Measurements from ENCODE around the gene SHOX. TPM values are rescaled to one million over a fixed set of nuclear protein-coding genes. Genes with fewer than 3 reads are reported as not detected.
"Not testable (repeated sequence)": the region's sequence is repeated elsewhere in the genome, so short reads cannot be mapped to it uniquely, and the experiment has no call there.

SHOX gene
- total RNA-seq, 1 experiment from 2014 or later, result not detected

DNA sequence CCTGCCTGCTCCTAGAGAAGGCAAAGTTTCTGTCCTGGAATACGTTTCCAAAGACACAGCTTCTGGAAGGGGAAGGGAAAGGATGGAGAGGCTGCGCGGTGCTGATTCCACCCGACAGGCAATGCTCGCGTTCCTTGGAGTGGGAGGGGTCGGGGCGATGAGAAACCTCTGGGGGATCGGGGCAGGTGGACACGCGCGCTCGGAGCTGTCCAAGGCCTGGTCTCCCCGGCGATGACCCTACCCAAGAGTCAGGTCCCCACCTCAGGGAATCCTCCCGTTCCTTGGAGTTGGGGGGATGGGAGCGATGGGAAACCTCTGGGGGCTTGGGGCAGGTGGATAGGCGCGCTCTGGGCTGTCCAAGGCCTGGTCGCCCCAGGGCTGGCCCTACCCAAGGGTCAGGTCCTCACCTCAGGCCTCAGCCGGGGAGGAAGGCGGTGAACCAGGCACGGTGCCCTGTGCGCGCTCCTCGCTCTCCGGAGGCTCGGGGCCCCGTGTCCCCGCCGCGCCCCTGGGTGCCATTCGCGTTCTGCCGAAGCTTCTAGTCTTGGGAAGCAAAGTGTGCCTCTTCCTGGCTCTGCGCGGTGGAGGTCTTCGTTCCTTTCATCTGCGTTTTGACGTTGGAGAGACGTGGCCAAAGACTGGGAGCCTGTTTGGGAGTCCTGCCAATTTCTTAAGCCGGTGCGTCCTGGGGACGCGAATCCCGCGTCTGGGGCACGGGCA, 10.6 kb upstream of the SHOX start:
- no peak overlapping the region for H3K27ac Mint-ChIP-seq (ENCODE audit: unreplicated experiment)
- DNase-seq, result no peak
- intact Hi-C loops (cut with micrococcal nuclease; ENCODE audit: unreplicated experiment), result no loop called here
- H3K4me1 Mint-ChIP-seq (ENCODE audit: low read depth, unreplicated experiment), result no peaks in the 10 kb centered on the region
- peaks cover 23% of the 10 kb centered on the region for H3K9me3 Mint-ChIP-seq (ENCODE audit: low read depth, unreplicated experiment)
- CTCF ChIA-PET, result no interaction called here
- H3K4me3 Mint-ChIP-seq (ENCODE audit: low read depth, unreplicated experiment), result no peak overlapping the region
- BruUV-seq (replicated peaks), result no TSS peak
- TF ChIP-seq, protein P1, sequence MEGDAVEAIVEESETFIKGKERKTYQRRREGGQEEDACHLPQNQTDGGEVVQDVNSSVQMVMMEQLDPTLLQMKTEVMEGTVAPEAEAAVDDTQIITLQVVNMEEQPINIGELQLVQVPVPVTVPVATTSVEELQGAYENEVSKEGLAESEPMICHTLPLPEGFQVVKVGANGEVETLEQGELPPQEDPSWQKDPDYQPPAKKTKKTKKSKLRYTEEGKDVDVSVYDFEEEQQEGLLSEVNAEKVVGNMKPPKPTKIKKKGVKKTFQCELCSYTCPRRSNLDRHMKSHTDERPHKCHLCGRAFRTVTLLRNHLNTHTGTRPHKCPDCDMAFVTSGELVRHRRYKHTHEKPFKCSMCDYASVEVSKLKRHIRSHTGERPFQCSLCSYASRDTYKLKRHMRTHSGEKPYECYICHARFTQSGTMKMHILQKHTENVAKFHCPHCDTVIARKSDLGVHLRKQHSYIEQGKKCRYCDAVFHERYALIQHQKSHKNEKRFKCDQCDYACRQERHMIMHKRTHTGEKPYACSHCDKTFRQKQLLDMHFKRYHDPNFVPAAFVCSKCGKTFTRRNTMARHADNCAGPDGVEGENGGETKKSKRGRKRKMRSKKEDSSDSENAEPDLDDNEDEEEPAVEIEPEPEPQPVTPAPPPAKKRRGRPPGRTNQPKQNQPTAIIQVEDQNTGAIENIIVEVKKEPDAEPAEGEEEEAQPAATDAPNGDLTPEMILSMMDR (IDR thresholded peaks at IDR 0.05; ENCODE audit: unreplicated experiment), result no peak
- no peaks in the 10 kb centered on the region for H3K36me3 Mint-ChIP-seq (ENCODE audit: insufficient read depth, unreplicated experiment)
- no peaks in the 10 kb centered on the region for H3K27me3 Mint-ChIP-seq (ENCODE audit: unreplicated experiment)

DNA sequence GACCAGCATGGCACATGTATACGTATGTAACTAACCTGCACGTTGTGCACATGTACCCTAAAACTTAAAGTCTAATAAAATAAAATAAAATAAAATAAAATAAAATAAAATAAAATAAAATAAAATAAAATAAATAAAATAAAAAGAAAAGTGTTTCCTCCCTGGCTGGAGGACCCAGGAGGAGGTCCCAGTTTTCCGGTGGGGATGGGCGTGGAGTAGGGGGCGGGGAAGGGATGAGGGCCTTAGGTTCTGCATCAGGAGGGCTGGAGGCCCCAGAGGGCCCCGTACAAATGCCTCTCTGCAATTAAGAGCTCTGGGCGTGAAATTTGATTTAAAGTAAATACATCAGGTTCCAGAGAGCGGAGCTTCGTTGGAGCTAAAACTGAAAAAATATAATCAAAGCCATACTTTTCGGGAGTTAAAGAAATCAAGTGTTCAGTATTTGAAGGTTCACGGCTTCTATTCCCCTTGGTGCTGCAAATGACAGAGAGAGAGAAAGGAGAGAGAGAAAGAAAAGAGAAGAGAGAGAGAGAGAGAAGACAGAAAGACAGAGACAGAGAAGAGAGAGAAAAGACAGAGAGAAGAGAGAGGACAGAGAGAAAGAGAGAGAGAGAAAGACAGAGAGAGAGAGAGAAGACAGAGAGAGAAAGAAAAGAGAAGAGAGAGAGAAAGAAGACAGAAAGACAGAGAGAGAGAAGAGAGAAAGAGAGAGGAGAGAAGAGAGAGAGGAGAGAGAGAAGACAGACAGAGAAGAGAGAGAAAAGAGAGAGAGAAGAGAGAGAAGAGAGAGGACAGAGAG, 8.7 kb upstream of the SHOX start:
- H3K4me3 Mint-ChIP-seq (ENCODE audit: low read depth, unreplicated experiment), result no peak overlapping the region
- H3K27me3 Mint-ChIP-seq (ENCODE audit: unreplicated experiment), result no peaks in the 10 kb centered on the region

GRCh38 chrX:622802-623201, 7.8 kb upstream of the SHOX start:
- H3K4me1 Mint-ChIP-seq (ENCODE audit: low read depth, unreplicated experiment); DNase-seq; H3K27me3 Mint-ChIP-seq (ENCODE audit: unreplicated experiment); H3K4me3 Mint-ChIP-seq (ENCODE audit: low read depth, unreplicated experiment); intact Hi-C loops (cut with micrococcal nuclease; ENCODE audit: unreplicated experiment); CTCF ChIA-PET; H3K27ac Mint-ChIP-seq (ENCODE audit: unreplicated experiment); BruUV-seq (replicated peaks); H3K36me3 Mint-ChIP-seq (ENCODE audit: insufficient read depth, unreplicated experiment): not testable (repeated sequence)
- peaks cover 40% of the 10 kb centered on the region for H3K9me3 Mint-ChIP-seq (ENCODE audit: low read depth, unreplicated experiment)

More for the DNA sequence above, 8.7 kb upstream of the SHOX start:
- Mint-ChIP-seq H3K4me1 (ENCODE audit: low read depth, unreplicated experiment) (no peaks in the 10 kb centered on the region), H3K27ac (ENCODE audit: unreplicated experiment) (no peak overlapping the region), H3K36me3 (ENCODE audit: insufficient read depth, unreplicated experiment) (peaks cover 6% of the 10 kb centered on the region), H3K9me3 (ENCODE audit: low read depth, unreplicated experiment) (peaks cover 38% of the 10 kb centered on the region)
- TF ChIP-seq, protein P1 (IDR thresholded peaks at IDR 0.05; ENCODE audit: unreplicated experiment), result no peak
- BruUV-seq (replicated peaks), result no TSS peak
- CTCF ChIA-PET, result no interaction called here
- intact Hi-C loops (cut with micrococcal nuclease; ENCODE audit: unreplicated experiment), result no loop called here
- DNase-seq, result no peak

- Mint-ChIP-seq H3K36me3 (ENCODE audit: insufficient read depth, unreplicated experiment) (peaks cover 8% of the 10 kb centered on the region), H3K4me1 (ENCODE audit: low read depth, unreplicated experiment) (no peaks in the 10 kb centered on the region), H3K9me3 (ENCODE audit: low read depth, unreplicated experiment) (peaks cover 42% of the 10 kb centered on the region), H3K27ac (ENCODE audit: unreplicated experiment) (no peak overlapping the region), H3K27me3 (ENCODE audit: unreplicated experiment) (no peaks in the 10 kb centered on the region), H3K4me3 (ENCODE audit: low read depth, unreplicated experiment) (no peak overlapping the region)
- TF ChIP-seq, protein P1 (IDR thresholded peaks at IDR 0.05; ENCODE audit: unreplicated experiment), result no peak
- intact Hi-C loops (cut with micrococcal nuclease; ENCODE audit: unreplicated experiment), result no loop called here
- CTCF ChIA-PET, result no interaction called here
- DNase-seq, result no peak
- no TSS peak for BruUV-seq (replicated peaks)
Observed at GRCh38 chrX:623268-623598, 7.4 kb upstream of the SHOX start.
